Choroid plexus epithelial cell (primary cell): Measurements from ENCODE around the gene ABR.
A peak's percentile ranks its signal among the peaks of the same experiment; 100 is the strongest.

Experiments
- DNase-seq: peaks from one replicate; pipeline ENCODE4 v3.0.0-alpha.2; 2010; ENCODE audit warnings: low read depth
- H3K4me3 ChIP-seq: 2 replicates; pipeline ENCODE4 v1.5.1; 2011; ENCODE audit warnings: low read depth, mild to moderate bottlenecking, control low read depth, low read length, moderate library complexity
- TF ChIP-seq, protein P1 (sequence below): conservative IDR thresholded peaks from 2 replicates; pipeline ENCODE4 v1.5.1; 2011; ENCODE audit warnings: low read depth, mild to moderate bottlenecking, control low read depth, inconsistent platforms, low read length, moderate library complexity

Gene ABR

DNA sequence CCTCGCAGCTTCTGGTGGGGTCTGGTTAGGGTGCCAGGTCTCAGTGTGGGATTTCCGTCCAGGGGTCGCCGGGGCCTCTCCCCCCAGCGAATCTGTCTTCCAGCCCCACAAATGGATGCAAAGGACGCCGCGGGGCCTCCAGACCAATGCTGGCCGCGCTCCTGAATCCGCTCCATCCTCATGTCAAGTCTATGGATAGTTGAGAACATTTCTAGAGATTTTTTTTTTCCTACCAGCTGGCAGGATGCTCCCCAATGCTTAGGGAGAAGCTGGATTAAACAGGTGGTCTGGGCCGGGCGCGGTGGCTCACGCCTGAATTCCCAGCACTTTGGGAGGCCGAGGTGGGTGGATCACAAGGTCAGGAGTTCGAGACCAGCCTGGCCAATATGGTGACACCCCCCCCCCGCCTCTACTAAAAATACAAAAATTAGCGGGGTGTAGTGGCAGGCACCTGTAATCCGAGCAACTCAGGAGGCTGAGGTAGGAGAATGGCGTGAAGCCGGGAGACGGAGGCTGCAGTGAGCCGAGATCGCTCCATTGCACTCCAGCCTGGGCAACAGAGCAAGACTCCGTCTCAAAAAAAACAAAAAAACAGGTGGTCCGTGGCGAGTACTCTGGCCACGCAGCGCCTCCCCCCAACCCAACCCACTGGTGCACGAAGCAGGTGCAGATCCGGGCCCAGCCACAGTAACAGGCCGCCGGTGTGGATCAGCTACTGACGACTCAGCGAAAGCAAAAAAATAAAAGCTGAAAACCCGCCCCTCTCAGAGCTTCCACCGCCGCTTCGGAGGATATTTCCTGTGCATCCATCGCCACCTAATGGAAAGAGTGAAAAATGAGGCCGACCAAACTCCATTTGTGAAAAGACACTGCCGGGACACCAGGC is 199.1 kb downstream of the ABR start:
- H3K4me3 ChIP-seq: peak overlapping the region; percentile 62
- DNase-seq: peak; percentile 90
- TF ChIP-seq, protein P1, sequence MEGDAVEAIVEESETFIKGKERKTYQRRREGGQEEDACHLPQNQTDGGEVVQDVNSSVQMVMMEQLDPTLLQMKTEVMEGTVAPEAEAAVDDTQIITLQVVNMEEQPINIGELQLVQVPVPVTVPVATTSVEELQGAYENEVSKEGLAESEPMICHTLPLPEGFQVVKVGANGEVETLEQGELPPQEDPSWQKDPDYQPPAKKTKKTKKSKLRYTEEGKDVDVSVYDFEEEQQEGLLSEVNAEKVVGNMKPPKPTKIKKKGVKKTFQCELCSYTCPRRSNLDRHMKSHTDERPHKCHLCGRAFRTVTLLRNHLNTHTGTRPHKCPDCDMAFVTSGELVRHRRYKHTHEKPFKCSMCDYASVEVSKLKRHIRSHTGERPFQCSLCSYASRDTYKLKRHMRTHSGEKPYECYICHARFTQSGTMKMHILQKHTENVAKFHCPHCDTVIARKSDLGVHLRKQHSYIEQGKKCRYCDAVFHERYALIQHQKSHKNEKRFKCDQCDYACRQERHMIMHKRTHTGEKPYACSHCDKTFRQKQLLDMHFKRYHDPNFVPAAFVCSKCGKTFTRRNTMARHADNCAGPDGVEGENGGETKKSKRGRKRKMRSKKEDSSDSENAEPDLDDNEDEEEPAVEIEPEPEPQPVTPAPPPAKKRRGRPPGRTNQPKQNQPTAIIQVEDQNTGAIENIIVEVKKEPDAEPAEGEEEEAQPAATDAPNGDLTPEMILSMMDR: peak; percentile 81

DNA sequence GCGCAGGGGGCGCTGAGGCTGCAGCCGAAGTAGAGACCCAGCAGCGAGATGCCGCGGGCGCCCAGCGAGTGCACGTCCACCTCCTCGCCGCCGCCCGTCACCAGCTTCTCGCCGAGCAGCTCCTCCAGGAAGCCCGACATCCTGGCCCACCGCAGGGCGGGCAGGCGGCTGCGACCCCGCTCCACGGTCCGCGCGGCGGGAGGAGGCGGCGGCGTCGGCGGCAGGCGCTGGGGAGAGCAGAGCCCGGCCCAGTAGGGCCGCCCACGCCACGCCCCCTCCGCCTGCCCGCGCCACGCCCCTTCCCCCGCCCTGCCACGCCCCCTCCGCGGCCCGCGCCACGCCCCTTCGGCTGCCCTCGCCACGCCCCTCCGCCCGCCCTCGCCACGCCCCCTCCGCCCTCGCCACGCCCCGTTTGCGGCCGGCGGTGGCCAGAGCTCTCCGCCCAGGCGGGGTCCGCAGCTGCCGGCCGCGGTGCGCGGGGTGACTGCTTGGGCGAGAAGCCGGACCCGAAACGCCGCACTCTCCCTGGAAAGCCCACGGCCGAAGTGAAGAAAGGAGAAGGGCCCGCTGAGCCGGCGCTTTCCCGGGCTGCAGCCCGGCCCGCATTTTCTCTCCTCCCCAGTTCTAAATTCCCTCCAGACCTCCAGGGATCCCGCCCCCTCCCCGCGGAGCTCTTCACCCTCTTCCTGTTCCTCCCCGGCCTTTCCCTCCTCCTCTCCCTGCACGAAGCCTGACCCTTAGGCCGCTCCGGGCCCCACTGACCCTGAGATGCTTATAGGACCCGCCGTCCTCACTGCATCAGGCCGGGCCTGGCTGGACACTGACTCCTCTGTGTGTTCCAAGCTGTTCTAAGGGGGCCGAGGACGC is 200.0 kb downstream of the ABR start, which contains the start of gene NXN:
TSS of gene NXN (minus strand) at position 238 of the 867 bp plus-strand sequence.
- peak within 1 kb of the TSS; percentile 70 for H3K4me3 ChIP-seq
- DNase-seq: peak; percentile 80
- TF ChIP-seq, protein P1: peak; percentile 35

DNA sequence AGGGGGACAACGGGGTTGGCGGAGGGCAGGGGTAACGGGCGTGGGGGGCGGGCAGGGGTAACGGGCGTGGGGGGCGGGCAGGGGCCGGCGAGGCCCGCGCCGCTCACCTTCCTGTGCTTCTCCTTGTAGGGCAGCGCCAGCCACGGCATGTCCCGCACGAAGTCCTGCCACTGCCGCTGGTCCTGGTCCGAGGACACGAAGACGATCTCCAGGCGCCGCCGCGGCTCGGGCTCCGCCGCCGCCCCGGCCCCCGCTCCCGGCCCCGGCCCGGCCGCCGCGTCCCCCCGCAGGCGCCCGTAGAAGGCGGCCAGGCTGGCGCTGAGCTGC is 200.6 kb downstream of the ABR start:
- no peak for DNase-seq
- peak overlapping the region; percentile 70 for H3K4me3 ChIP-seq

DNA sequence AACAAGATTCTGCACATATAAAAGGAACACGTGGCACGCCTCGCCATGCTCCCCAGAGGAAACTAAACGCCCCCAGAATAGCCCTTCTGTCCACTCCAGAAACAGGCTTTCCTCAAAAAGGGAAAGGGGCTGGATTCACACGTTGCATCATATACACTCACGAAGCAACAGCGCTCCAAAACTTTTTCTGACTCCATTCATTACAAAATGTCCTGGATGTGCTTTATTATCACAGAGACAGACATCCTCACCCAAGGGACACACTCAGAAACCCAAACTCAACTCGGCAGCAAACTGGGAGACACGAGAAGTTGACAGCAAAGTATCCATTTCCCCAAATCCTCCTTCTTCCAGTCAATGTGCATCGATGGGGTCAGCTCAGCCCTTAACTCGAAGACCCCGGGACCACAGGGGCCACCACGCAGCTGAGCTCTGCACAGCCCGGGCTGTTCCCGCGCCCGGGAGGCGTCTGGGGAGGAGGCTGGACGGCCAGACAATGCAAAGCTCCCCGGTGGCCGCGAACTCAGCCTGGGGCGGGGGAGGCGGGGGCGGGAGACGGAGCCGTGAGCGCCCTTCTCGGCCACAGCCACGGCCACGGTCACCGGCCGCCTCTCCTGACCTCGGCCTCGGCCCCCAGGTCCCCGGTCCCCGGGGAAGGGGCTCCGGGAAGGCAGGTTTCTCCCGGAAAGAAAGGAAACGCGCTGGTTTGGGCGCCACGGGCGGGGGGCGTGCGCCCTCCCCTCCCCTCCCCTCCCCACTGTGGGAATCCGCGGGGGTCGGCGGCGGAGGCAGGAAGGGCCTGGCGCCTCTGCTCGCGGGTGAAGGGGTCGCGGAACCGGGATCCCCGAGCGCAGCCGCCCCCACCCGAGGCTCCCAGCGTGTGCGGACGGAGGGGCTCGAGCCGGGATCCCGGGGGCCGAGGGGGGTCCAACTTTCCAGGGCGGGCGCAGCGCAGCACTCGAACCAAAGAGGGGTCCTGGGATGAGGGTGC is 201.4 kb downstream of the ABR start:
- TF ChIP-seq, protein P1: no peak
- no peak for DNase-seq
- peak overlapping the region; percentile 70 for H3K4me3 ChIP-seq

More for the DNA sequence above, 200.6 kb downstream of the ABR start:
- TF ChIP-seq, protein P1: no peak

DNA sequence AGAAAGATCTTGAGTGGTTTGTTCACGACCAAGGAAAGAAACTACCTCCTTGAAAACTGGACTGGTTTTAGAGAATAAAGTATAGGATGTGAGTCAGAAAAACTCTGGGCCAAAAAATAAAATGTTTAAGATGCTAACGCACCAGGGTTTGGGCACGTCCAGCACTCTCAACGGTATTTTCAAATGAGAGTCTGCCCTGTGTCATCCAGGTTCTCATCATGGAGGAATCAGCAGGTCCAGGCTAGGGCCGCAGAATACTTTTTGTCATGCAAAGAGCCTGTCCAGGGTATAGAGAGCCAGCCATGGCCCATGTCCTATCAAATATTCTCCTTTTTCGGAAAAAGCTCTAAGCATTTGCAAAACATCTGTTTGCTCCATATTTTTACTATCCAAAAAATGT is 202.6 kb downstream of the ABR start:
- DNase-seq: no peak
- TF ChIP-seq, protein P1: no peak
- H3K4me3 ChIP-seq: peak overlapping the region; percentile 70

DNA sequence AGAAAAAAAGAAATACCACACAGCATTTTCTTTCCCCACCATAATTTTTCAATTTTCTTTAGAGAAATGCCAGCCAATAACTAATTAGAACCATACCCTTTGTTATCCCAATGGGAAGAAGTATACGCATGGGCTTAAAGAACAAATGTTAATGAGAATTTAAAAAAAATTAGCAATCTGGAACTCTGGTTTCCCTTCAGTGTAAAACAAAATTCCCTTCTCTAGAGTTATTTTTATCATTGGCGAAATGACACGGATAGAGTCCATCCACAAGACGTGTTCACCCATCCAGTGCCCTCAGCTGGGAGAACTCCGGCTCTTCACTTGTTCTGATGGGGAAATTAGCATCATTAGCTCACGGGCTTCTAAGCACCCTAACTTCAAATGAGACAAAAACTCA is 203.5 kb downstream of the ABR start:
- TF ChIP-seq, protein P1: no peak
- no peak for DNase-seq
- H3K4me3 ChIP-seq: no peak overlapping the region
